Heart right ventricle (tissue), 16 donors: ENCODE measurements around the gene TECPR2. TPM values are rescaled to one million over a fixed set of nuclear protein-coding genes. Genes with fewer than 3 reads are reported as not detected.

Experiments used
- ATAC-seq, 8 donors: fragments of 200-7000 bp; cut with Tn5 transposase; one replicate each; pipeline ENCODE4 v1.9.1; 2020; ENCODE audit warnings: mild to moderate bottlenecking in 8 of 8, moderate library complexity in 8 of 8, moderate number of reproducible peaks in 1 of 8
- DNase-seq, 2 donors: peaks; one replicate each; pipeline ENCODE4 v3.0.0-alpha.2; 2020
- H3K27ac ChIP-seq, 10 donors: fragments of 200-600 bp; sonication (generic) in 2 of 10; one replicate each; pipeline versions ENCODE4 v1.5.0 to v1.8.0; 2020 to 2022; ENCODE audit warnings: mild to moderate bottlenecking in 3 of 10
- H3K27me3 ChIP-seq, 7 donors: fragments of 200-600 bp; one replicate each; pipeline ENCODE4 v1.8.0; 2021 to 2022; ENCODE audit warnings: mild to moderate bottlenecking in 2 of 7
- H3K36me3 ChIP-seq, 9 donors: fragments of 200-600 bp; sonication (generic) in 1 of 9; one replicate each; pipeline versions ENCODE4 v1.5.0 to v1.8.0; 2020 to 2022; ENCODE audit warnings: mild to moderate bottlenecking in 2 of 9
- H3K4me1 ChIP-seq, 9 donors: fragments of 200-600 bp; sonication (generic) in 1 of 9; one replicate each; pipeline versions ENCODE4 v1.5.0 to v1.8.0; 2020 to 2022; ENCODE audit warnings: mild to moderate bottlenecking in 4 of 9
- H3K4me3 ChIP-seq, 10 donors: fragments of 200-600 bp; sonication (generic) in 2 of 10; one replicate each; pipeline versions ENCODE4 v1.5.0 to v1.8.0; 2020 to 2022; ENCODE audit warnings: mild to moderate bottlenecking in 7 of 10, moderate library complexity in 2 of 10
- H3K9me3 ChIP-seq, 11 donors: fragments of 200-600 bp in 10 of 11; sonication (generic) in 2 of 11; one replicate each; pipeline versions ENCODE4 v1.5.0 to v1.8.0; 2013 to 2022; ENCODE audit warnings: mild to moderate bottlenecking in 2 of 11, control low read depth in 1 of 11, moderate library complexity in 1 of 11
- CTCF ChIP-seq, 9 donors: fragments of 200-600 bp; sonication (generic) in 2 of 9; IDR thresholded peaks; one replicate each; pipeline versions ENCODE4 v1.5.0 to v1.8.0; 2021 to 2022; ENCODE audit warnings: antibody characterized with exemption in 9 of 9, mild to moderate bottlenecking in 5 of 9, moderate library complexity in 1 of 9
- WGBS, 2 donors: extraction: QIAGEN DNeasy Blood & Tissue Kit; methylation state at CpG; one replicate each; pipeline ENCODE4 v1.1.7; 2013; ENCODE audit warnings: inconsistent platforms in 1 of 2; 5-methylcytosine and 5-hydroxymethylcytosine counted together
- intact Hi-C, 10 donors: fragments of 100-400 bp; cut with DNase I; formaldehyde crosslinking; loops; one replicate each; pipeline versions ENCODE4 v1.11.1 to v1.14.2; 2022
- polyA plus RNA-seq, 2 donors: library from polyadenylated mRNA; stranded (reverse); fragments of 200-250 nt; gene quantifications; one replicate each; pipeline ENCODE4 v1.2.3, GENCODE V29; 2013
- total RNA-seq, 10 donors: library from RNA; stranded (reverse); fragmentation: NEBNext Ultra II Directional in 3 of 10; extraction: Animal tissue kit (Norgen Biotek cat#: 25700) in 3 of 10; gene quantifications; one replicate each; pipeline versions ENCODE4 v1.2.1 to v1.2.4, GENCODE V29; 2021 to 2023
- donor health status: Arrhythmogenic right ventricular cardiomyopathy.
- donor health status: ischemic (EF 13 %, LVEDD 7.1; RV severe dilation, severe dysfunction).
- donor health status: healthy with polysubstance abuse.
- donor health status: DM: no; HTN: yes; CAD: no.
- donor health status: DM: no; HTN: no; CAD: no.
- donor health status: ischemic (EF 25% LVEDD 6.9; RV normal size, moderate dysfunction).
- donor health status: ischemic (EF 25% LVEDD 5.7; RV mildly dilated, moderate dysfunction).
- donor health status: healthy.
- donor health status: DM: yes; HTN: yes; CAD: no.
- donor health status: Ischemic cardiomyopathy.
- donor health status: ischemic (EF 35%, LVEDD 5.7; RV mildly dilated, moderate dysfunction).
- donor health status: nonischemic (EF 11% LVEDD 7.7; RV severe dilation, severe dysfunction).
- donor health status: DM: yes; HTN: yes; CAD: no.
- donor health status: PGD.
- donor health status: ischemic (EF 29% LVEDD 5.4; RV normal size, mild dysfunction).
- donor health status: nonischemic (EF 23%, LVEDD 6.1; RV moderate dilation, normal function).

Gene TECPR2
- total and polyA plus RNA-seq, 12 donors: 6.8 to 34.2 (median 24.8) TPM

GRCh38 chr14:102426796-102427195, 64.1 kb downstream of the TECPR2 start:
- H3K27ac ChIP-seq: no peak overlapping the region
- DNase-seq: no peak
- H3K4me1 ChIP-seq: no peaks in the 10 kb centered on the region
- intact Hi-C loops: no loop called here
- no peak for TF ChIP-seq CTCF (IDR thresholded peaks at IDR 0.05)
- peaks cover 0 to 91% (median 1%) of the 10 kb centered on the region in 9 donors for H3K36me3 ChIP-seq
- H3K4me3 ChIP-seq: no peak overlapping the region
- 90 to 92% methylated on average over 6 of the region's 6 CpGs for WGBS, 2 donors
- no peak for ATAC-seq
- H3K9me3 ChIP-seq: no peaks in the 10 kb centered on the region
- H3K27me3 ChIP-seq: no peaks in the 10 kb centered on the region

GRCh38 chr14:102427642-102428041, 64.9 kb downstream of the TECPR2 start:
- Histone ChIP-seq H3K27me3 (no peaks in the 10 kb centered on the region), H3K36me3 (peaks cover 0 to 91% (median 8%) of the 10 kb centered on the region in 9 donors), H3K4me1 (no peaks in the 10 kb centered on the region), H3K27ac (no peak overlapping the region), H3K9me3 (no peaks in the 10 kb centered on the region), H3K4me3 (no peak overlapping the region)
- ATAC-seq: peak in 2 of 8 donors; percentile 31 to 45
- no peak for DNase-seq
- no peak for TF ChIP-seq CTCF (IDR thresholded peaks at IDR 0.05)
- intact Hi-C loops: no loop called here
- WGBS, 2 donors: 87 to 91% methylated on average over 12 of the region's 12 CpGs

- DNase-seq (no peak), ATAC-seq (no peak)
- no peak overlapping the region for H3K4me3 ChIP-seq
- no peak overlapping the region for H3K27ac ChIP-seq
- no peaks in the 10 kb centered on the region for H3K27me3 ChIP-seq
- intact Hi-C loops: no loop called here
- H3K36me3 ChIP-seq: peaks cover 0 to 95% (median 8%) of the 10 kb centered on the region in 9 donors
- 94 to 97% methylated on average over 8 of the region's 8 CpGs for WGBS, 2 donors
- no peaks in the 10 kb centered on the region for H3K9me3 ChIP-seq
- no peak for TF ChIP-seq CTCF (IDR thresholded peaks at IDR 0.05)
- H3K4me1 ChIP-seq: no peaks in the 10 kb centered on the region
Observed at GRCh38 chr14:102430212-102430908, 67.6 kb downstream of the TECPR2 start.

GRCh38 chr14:102431751-102432150, 69.0 kb downstream of the TECPR2 start:
- no peak for DNase-seq
- Histone ChIP-seq H3K4me3 (no peak overlapping the region), H3K9me3 (no peaks in the 10 kb centered on the region), H3K4me1 (no peaks in the 10 kb centered on the region), H3K27ac (no peak overlapping the region), H3K27me3 (no peaks in the 10 kb centered on the region), H3K36me3 (peaks cover 0 to 95% (median 8%) of the 10 kb centered on the region in 9 donors)
- ATAC-seq: no peak
- TF ChIP-seq CTCF (IDR thresholded peaks at IDR 0.05): no peak
- 97 to 98% methylated on average over 12 of the region's 12 CpGs for WGBS, 2 donors
- intact Hi-C loops: no loop called here
